GM18499 (cell line): ENCODE data around the gene MTHFD1L.
"Not testable (repeated sequence)": the region's sequence is repeated elsewhere in the genome, so short reads cannot be mapped to it uniquely, and the experiment has no call there.

ENCODE experiments used
- ATAC-seq: cut with Tn5 transposase; IDR thresholded peaks from one replicate; pipeline ENCODE4 v1.9.1; 2021; ENCODE audit warnings: moderate number of reproducible peaks; ENCODE audit not compliant: insufficient read depth, unreplicated experiment

Gene MTHFD1L

DNA sequence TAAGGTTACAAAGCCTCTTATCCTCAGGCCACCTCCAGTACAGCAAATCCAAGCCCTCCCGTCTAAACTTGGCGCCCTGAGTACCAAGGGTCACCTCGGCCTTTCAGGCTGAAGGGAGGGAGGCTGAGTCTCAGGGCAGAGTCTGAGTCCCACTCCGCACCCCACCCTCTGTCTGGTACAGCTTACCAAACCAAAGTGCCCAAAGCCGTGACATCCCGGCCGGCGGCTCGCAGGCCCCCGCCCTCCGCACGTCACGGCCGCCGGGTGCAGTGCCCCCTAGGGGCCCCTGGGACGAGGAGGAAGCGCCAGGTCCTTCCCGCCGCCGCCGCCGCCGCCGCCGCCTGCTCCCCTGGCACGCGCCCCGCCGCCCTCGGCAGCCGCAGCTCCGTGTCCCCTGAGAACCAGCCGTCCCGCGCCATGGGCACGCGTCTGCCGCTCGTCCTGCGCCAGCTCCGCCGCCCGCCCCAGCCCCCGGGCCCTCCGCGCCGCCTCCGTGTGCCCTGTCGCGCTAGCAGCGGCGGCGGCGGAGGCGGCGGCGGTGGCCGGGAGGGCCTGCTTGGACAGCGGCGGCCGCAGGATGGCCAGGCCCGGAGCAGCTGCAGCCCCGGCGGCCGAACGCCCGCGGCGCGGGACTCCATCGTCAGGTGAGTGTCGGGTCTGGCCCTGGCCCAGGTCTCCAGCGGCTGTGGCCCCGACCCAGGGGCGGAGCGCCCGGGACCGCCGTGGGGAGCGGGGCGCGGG is at the start of gene MTHFD1L:
Gene MTHFD1L, plus strand, starts transcription at position 297 of the 741 bp plus-strand sequence. Its CDS starts 121 bp downstream, at position 418.
- ATAC-seq: no peak

DNA sequence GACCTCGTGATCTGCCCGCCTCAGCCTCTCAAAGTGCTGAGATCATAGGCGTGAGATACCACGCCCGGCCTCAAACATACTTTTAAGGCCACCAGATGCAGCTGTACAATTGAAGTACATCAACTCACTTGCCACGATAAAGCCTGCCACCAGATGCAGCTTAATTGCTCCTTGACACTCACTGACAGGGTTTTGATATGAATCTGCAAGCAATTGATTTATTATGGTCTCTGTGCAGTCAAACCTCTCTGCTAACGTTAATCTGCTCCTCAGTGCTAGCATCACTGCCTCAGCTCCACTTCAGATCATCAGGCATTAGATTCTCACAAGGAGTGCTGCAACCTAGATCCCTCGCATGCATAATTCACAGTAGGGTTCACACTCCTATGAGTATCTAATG is 48.9 kb upstream of the MTHFD1L start:
- not testable (repeated sequence) for ATAC-seq

- no peak for ATAC-seq
Measured at GRCh38 chr6:150822932-150823331, 42.6 kb upstream of the MTHFD1L start.

DNA sequence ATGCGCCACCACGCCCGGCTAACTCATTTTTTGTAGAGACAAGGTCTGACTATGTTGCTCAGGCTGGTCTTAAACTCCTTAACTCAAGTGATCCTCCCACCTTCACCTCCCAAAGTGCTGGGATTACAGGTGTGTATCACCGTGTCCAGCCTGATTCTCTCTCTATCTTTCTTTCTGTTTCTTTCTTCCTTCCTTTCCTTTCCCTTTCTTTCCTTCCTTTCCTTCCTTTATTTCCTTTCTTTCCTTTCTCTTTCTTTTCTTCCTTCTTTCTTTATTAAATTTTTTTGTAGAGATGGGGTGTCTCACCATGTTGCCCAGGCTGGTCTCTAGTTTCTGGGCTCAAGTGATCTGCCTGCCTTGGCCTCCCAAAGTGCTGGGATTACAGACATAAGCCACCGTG is 38.7 kb upstream of the MTHFD1L start:
- no peak for ATAC-seq

DNA sequence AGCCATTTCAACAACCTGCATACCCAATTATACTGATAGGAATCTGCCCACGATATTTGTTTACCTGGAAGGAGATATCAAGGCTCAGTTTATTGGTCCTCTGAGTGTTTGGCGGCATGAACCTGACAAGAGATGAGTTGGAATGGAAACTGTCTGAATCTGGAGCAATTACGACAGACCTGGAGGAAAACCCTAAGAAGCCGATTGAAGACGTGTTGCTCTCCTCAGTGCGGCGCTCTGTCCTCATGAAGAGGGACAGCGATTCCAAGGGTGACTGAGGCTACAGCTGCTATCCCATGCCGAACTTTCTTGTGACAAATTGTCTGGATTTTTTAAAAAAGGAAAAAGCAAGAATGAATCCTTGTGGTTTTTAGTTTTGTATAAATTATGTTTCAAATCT is 37.4 kb upstream of the MTHFD1L start:
- not testable (repeated sequence) for ATAC-seq

DNA sequence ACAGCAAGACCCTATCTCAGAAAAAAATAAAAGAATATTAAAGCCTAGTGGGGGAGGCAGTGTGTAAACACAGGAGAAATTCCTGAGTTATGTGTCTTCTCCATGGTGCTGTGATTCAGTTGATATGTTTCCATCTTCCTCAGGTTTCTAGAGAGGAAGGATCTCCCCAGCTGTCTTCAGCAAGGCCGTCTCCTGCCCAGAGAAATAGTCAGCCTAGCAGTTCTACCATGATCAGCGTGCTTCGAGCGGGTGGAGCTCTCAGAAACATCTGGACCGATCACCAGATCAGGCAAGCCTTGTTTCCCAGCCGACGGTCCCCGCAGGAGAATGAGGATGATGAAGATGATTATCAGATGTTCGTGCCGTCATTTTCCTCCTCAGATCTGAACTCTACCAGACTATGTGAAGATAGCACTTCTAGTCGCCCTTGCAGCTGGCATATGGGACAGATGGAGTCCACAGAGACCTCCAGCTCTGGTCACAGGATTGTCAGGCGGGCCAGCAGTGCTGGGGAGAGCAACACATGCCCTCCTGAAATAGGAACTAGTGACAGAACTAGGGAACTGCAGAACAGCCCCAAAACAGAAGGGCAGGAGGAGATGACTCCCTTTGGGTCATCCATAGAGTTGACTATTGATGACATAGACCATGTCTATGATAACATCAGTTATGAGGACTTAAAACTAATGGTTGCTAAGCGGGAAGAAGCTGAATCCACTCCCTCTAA is 34.9 kb upstream of the MTHFD1L start:
- ATAC-seq: no peak

DNA sequence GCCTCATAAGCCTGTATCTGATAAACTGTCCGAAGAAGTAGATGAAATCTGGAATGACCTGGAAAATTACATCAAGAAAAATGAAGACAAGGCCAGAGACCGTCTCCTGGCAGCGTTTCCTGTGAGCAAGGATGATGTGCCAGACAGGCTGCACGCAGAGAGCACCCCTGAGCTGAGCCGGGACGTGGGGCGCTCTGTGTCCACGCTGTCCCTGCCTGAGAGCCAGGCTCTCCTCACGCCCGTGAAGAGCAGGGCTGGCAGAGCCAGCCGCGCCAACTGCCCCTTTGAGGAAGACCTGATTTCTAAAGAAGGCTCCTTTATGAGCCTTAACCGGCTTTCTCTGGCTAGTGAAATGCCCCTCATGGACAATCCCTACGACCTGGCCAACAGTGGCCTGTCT is 33.9 kb upstream of the MTHFD1L start:
- no peak for ATAC-seq

GRCh38 chr6:150835620-150836019 is 29.9 kb upstream of the MTHFD1L start:
- no peak for ATAC-seq

GRCh38 chr6:150840185-150840584 is 25.3 kb upstream of the MTHFD1L start:
- no peak for ATAC-seq

GRCh38 chr6:150841189-150841588 is 24.3 kb upstream of the MTHFD1L start:
- ATAC-seq: no peak

DNA sequence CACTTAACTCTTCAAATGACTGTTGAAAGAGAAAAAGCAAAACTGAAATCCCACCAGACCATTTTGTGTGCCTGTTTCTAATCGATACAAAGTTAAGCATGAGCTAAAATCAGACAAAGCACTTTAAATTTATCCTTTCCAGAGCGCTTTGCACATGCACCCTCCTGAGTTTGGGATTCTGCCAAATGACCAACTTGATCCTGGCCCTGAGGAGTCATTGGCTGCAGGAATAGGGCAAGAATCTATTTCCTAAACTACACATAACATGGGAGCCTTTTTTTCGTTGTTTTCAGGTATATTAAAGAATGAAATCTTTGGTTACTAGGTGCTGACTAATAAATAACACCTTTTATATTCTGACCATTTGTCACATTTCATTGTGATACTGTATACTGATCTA is 23.8 kb upstream of the MTHFD1L start:
- no peak for ATAC-seq

DNA sequence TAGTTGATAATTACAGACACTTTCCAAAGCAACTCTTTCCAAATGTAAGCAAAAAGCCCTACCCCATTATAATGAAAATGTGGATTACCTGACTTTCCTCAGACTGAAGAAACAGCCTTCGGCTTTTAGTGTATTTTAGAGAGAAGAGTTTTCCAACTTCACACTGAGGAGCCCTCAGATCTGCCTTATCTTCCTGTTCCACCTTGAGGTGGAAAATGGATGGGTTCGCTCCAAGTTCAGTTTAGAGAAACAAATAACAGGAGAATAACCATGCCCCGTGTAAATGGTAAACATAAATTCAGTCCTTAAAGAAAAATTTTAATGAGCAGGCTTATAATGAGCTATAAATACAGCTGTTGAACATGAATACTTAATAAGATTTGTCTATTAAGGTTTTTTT is 21.1 kb upstream of the MTHFD1L start:
- ATAC-seq: no peak

DNA sequence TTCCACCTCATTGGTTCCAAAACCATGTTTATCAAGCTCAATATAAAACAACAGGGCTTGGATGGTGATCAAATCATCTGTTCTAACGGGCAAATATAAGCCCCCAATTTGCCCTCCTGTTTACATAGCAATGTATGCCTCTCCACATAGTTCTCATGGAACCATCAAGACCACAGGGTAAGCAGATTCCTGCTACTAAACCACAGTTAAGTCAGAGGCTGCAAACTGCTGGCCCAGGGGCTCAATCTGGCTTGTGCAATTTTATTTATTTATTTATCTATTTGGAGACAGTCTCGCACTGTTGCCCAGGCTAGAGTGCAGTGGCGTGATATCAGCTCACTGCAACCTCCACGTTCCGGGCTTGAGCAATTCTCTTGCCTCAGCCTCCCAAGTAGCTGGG is 18.9 kb upstream of the MTHFD1L start:
- ATAC-seq: no peak

DNA sequence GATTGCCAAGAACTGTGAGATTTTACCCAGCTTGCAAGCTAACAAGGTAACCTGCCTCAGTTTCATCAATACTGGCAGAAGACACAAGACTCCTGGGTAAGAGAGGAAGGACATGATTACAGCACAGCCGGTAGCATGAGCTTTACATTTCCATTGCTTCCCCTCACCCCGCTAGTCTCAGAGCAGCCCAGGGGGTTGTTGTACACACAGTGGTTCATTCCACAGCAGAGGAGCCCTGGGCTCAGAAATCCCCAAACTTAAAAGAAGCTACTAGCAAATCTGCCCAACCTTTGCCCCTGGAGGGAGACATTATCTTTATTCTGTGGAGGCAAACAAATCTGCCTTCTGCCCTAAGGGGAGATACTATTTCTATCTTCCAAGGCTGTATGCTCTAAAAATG is 17.1 kb upstream of the MTHFD1L start:
- ATAC-seq: no peak

GRCh38 chr6:150854392-150854791 is 11.1 kb upstream of the MTHFD1L start:
- ATAC-seq: not testable (repeated sequence)

DNA sequence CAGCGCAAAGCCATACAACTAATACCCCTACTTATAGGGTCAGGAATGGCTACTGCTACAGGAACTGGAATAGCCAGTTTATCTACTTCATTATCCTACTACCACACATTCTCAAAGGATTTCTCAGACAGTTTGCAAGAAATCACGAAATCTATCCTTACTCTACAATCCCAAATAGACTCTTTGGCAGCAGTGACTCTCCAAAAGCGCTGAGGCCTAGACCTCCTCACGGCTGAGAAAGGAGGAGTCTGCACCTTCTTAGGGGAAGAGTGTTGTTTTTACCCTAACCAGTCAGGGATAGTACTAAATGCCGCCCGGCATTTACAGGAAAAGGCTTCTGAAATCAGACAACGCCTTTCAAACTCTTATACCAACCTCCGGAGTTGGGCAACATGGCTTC is 10.3 kb upstream of the MTHFD1L start:
- not testable (repeated sequence) for ATAC-seq

DNA sequence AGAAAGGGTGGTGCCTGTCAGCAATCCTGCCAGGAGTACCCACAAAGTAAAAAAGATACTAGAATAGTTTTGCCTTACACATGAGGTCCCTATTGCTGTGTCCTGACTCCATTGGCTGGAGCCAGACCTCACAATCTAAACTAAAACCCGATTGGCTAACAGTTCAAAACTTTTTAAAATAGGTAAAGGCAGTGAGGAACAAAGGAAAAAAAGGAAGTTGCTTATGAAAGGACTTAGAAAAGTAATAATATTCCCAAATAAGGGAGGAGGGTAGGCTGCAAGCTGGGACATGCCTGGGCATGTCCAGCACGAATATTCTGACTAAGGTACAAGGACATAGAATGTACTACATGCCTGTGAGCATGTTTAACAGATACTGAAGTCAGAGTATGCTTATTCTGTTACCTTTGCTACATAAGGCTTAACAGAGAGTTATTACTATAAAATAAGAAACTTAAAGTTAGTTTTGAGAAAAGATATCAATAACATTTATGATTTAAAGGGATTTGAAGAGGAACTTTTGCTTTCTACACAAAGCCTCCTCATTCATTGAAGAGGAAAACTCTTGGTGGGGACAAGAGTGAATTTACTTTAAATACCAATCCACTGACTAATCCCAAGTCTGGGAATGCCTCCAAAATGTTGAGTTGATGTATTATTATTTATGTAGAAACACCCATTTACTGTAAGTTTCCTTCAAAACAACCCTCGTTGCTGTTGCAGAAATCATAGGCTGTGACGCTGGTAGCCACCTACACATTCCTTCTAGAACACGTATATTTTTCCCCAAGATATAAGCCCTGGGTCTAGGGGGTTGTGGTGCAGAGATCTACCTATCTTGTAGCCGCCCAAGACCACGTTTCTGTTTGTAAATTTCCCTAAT is 8.2 kb upstream of the MTHFD1L start:
- ATAC-seq: no peak

GRCh38 chr6:150857945-150858308 is 7.6 kb upstream of the MTHFD1L start:
- no peak for ATAC-seq

- not testable (repeated sequence) for ATAC-seq
Measured at GRCh38 chr6:150861448-150862168, 3.9 kb upstream of the MTHFD1L start.

DNA sequence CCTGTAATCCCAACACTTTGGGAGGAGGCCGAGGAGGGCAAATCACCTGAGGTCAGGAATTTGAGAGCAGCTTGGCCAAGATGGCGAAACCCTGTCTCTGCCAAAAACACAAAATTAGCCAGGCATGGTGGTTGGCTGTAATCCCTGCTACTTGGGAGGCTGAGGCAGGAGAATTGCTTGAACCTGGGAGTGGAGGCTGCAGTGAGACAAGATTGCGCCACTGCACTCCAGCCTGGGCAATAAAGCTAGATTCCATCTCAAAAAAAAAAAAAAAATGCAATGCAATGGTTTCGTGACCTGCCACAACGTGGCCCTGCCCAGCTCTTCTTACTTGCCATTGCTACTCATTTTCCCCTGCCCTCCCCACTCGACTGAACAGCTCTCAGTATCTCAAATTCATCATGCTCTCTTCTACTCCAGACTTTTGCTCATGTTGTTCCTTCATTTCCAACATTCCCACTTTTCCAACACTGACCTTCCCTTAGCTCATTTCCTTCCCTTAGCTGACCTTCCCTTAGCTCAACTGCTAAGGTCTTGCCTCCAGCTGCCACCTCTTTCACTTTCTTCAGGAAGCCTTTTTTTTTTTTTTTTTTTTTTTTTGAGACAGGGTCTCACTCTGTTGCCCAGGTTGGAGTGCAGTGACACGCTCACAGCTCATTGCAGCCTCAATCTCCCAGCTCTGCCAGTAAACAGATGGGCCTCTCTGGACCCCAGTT is 2.1 kb upstream of the MTHFD1L start:
- no peak for ATAC-seq
